OCI-LY1 (cell line): ENCODE results near the gene CATSPER1.

ENCODE experiments used
- EZH2 ChIP-seq: fragments of 200-600 bp; sonication (generic), shearing (Covaris generic); IDR thresholded peaks from 2 replicates; pipeline ENCODE4 v1.8.0; 2017; ENCODE audit warnings: borderline replicate concordance, mixed run types, mild to moderate bottlenecking, antibody characterized with exemption, low read length, moderate library complexity, mixed read lengths
- TF ChIP-seq, protein P1 (sequence below): fragments of 200-600 bp; sonication (generic), shearing (Covaris generic); IDR thresholded peaks from 2 replicates; pipeline ENCODE4 v1.5.1; 2017; ENCODE audit warnings: mild to moderate bottlenecking, antibody characterized with exemption, low read length, moderate library complexity, mixed read lengths

DNA sequence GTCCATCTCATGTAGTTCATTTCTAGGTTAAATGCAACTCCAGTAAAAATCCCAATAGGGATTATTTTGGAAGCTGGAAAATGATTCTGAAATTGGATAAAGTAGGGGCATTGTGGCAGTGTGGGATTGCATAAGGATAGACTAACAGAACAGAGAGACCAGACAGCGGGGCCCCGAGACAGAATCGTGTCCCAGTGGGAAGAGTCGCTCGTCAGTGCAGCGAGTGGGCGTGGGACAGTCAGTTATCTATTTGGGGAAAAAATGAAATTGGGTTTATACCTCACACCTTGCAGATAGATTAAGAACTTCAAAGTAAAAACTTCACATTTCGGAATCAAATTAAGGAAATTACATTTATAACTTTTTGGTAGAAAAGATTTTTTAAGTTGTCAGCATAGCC is 54.2 kb downstream of the CATSPER1 start:
- TF ChIP-seq, protein P1, sequence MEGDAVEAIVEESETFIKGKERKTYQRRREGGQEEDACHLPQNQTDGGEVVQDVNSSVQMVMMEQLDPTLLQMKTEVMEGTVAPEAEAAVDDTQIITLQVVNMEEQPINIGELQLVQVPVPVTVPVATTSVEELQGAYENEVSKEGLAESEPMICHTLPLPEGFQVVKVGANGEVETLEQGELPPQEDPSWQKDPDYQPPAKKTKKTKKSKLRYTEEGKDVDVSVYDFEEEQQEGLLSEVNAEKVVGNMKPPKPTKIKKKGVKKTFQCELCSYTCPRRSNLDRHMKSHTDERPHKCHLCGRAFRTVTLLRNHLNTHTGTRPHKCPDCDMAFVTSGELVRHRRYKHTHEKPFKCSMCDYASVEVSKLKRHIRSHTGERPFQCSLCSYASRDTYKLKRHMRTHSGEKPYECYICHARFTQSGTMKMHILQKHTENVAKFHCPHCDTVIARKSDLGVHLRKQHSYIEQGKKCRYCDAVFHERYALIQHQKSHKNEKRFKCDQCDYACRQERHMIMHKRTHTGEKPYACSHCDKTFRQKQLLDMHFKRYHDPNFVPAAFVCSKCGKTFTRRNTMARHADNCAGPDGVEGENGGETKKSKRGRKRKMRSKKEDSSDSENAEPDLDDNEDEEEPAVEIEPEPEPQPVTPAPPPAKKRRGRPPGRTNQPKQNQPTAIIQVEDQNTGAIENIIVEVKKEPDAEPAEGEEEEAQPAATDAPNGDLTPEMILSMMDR, result no peak
- no peak for TF ChIP-seq EZH2
